Activated CD4-positive, alpha-beta T cell treated with anti-CD3 and anti-CD28 coated beads, Interleukin-2, amount 10 ng/mL, durations not matched to agents 7 days and 5 days (primary cell): ENCODE results near the gene RBFOX2. TPM values are rescaled to one million over a fixed set of nuclear protein-coding genes. Genes with fewer than 3 reads are reported as not detected.

Experiments
- CTCF ChIA-PET: fragments of 350-600 bp; sonication (Branson Sonifier 250); formaldehyde crosslinking; loops from one replicate; lab custom pipeline; 2021; ENCODE audit warnings: antibody characterized with exemption; lab: Charles Lee
- POLR2A ChIA-PET: fragments of 350-600 bp; sonication (Branson Sonifier 250); formaldehyde crosslinking; loops from one replicate; lab custom pipeline; 2021; ENCODE audit warnings: antibody characterized with exemption; lab: Charles Lee
- DNase-seq: peaks from one replicate; pipeline ENCODE4 v3.0.0-alpha.2; 2020
- H3K27ac Mint-ChIP-seq: one replicate; pipeline ENCODE4 v1.8.0; 2021; ENCODE audit warnings: mild to moderate bottlenecking, moderate library complexity, mixed read lengths
- H3K27me3 Mint-ChIP-seq: one replicate; pipeline ENCODE4 v1.8.0; 2021; ENCODE audit warnings: mixed read lengths
- H3K36me3 Mint-ChIP-seq: one replicate; pipeline ENCODE4 v1.8.0; 2021; ENCODE audit warnings: low read depth, mixed read lengths
- H3K4me1 Mint-ChIP-seq: one replicate; pipeline ENCODE4 v1.8.0; 2021; ENCODE audit warnings: mixed read lengths
- H3K4me3 Mint-ChIP-seq: one replicate; pipeline ENCODE4 v1.8.0; 2021; ENCODE audit warnings: mild to moderate bottlenecking, moderate library complexity, mixed read lengths
- H3K9me3 Mint-ChIP-seq: one replicate; pipeline ENCODE4 v1.8.0; 2021; ENCODE audit warnings: mixed read lengths
- total RNA-seq, 2 experiments: library from RNA; stranded (reverse); gene quantifications; one replicate each; pipeline ENCODE4 v1.2.3, GENCODE V29; 2021

RBFOX2 gene
- total RNA-seq, 2 experiments from 2014 or later: 0.77 to 0.99 TPM

GRCh38 chr22:35775339-35775738, 253.3 kb downstream of the RBFOX2 start:
- Mint-ChIP-seq H3K36me3 (no peaks in the 10 kb centered on the region), H3K4me3 (no peak overlapping the region), H3K27ac (no peak overlapping the region), H3K4me1 (no peaks in the 10 kb centered on the region), H3K27me3 (no peaks in the 10 kb centered on the region), H3K9me3 (no peaks in the 10 kb centered on the region)
- CTCF ChIA-PET: no interaction called here
- POLR2A ChIA-PET: no interaction called here
- DNase-seq: no peak

- ChIA-PET CTCF (no interaction called here), POLR2A (no interaction called here)
- Mint-ChIP-seq H3K4me3 (no peak overlapping the region), H3K27me3 (no peaks in the 10 kb centered on the region), H3K36me3 (no peaks in the 10 kb centered on the region), H3K9me3 (no peaks in the 10 kb centered on the region), H3K4me1 (no peaks in the 10 kb centered on the region), H3K27ac (no peak overlapping the region)
- DNase-seq: no peak
Measured at GRCh38 chr22:35769974-35770373, 258.6 kb downstream of the RBFOX2 start.

GRCh38 chr22:35766654-35767580, 261.7 kb downstream of the RBFOX2 start:
- no peaks in the 10 kb centered on the region for H3K9me3 Mint-ChIP-seq
- H3K27me3 Mint-ChIP-seq: no peaks in the 10 kb centered on the region
- no peak overlapping the region for H3K4me3 Mint-ChIP-seq
- no peaks in the 10 kb centered on the region for H3K36me3 Mint-ChIP-seq
- ChIA-PET POLR2A (interaction anchor here (0.7 kb wide), 1 partner anchor 1229 kb away, joined by 3 read pairs; no protein-coding TSS in a partner anchor), CTCF (interaction anchor here (0.9 to 1.3 kb wide), 2 partner anchors 9 to 26 kb away, joined by 3 to 5 read pairs; no protein-coding TSS in a partner anchor)
- no peak overlapping the region for H3K27ac Mint-ChIP-seq
- no peak for DNase-seq
- H3K4me1 Mint-ChIP-seq: no peaks in the 10 kb centered on the region

GRCh38 chr22:35761037-35761436, 267.6 kb downstream of the RBFOX2 start:
- no peaks in the 10 kb centered on the region for H3K9me3 Mint-ChIP-seq
- ChIA-PET CTCF (no interaction called here), POLR2A (no interaction called here)
- H3K4me3 Mint-ChIP-seq: no peak overlapping the region
- H3K36me3 Mint-ChIP-seq: no peaks in the 10 kb centered on the region
- H3K27me3 Mint-ChIP-seq: no peaks in the 10 kb centered on the region
- no peaks in the 10 kb centered on the region for H3K4me1 Mint-ChIP-seq
- no peak overlapping the region for H3K27ac Mint-ChIP-seq
- DNase-seq: no peak

GRCh38 chr22:35758394-35758793, 270.2 kb downstream of the RBFOX2 start:
- Mint-ChIP-seq H3K36me3 (no peaks in the 10 kb centered on the region), H3K4me1 (peaks cover 4% of the 10 kb centered on the region), H3K27me3 (no peaks in the 10 kb centered on the region), H3K27ac (no peak overlapping the region), H3K9me3 (no peaks in the 10 kb centered on the region), H3K4me3 (no peak overlapping the region)
- no peak for DNase-seq
- ChIA-PET POLR2A (no interaction called here), CTCF (no interaction called here)

- H3K36me3 Mint-ChIP-seq: no peaks in the 10 kb centered on the region
- peaks cover 7% of the 10 kb centered on the region for H3K4me1 Mint-ChIP-seq
- H3K4me3 Mint-ChIP-seq: no peak overlapping the region
- H3K9me3 Mint-ChIP-seq: no peaks in the 10 kb centered on the region
- no peak overlapping the region for H3K27ac Mint-ChIP-seq
- no peak for DNase-seq
- ChIA-PET POLR2A (no interaction called here), CTCF (interaction anchor here (0.6 to 1.2 kb wide), 2 partner anchors 10 to 284 kb away, joined by 3 read pairs; no protein-coding TSS in a partner anchor)
- no peaks in the 10 kb centered on the region for H3K27me3 Mint-ChIP-seq
Measured at GRCh38 chr22:35756722-35757121, 271.9 kb downstream of the RBFOX2 start.

- H3K36me3 Mint-ChIP-seq: no peaks in the 10 kb centered on the region
- no peak overlapping the region for H3K27ac Mint-ChIP-seq
- H3K4me1 Mint-ChIP-seq: peaks cover 7% of the 10 kb centered on the region
- POLR2A ChIA-PET: no interaction called here
- no peak overlapping the region for H3K4me3 Mint-ChIP-seq
- H3K27me3 Mint-ChIP-seq: no peaks in the 10 kb centered on the region
- H3K9me3 Mint-ChIP-seq: no peaks in the 10 kb centered on the region
- CTCF ChIA-PET: no interaction called here
- no peak for DNase-seq
Measured at GRCh38 chr22:35754761-35755160, 273.9 kb downstream of the RBFOX2 start.

GRCh38 chr22:35752863-35753189, 275.8 kb downstream of the RBFOX2 start:
- no peak overlapping the region for H3K27ac Mint-ChIP-seq
- H3K9me3 Mint-ChIP-seq: no peaks in the 10 kb centered on the region
- DNase-seq: no peak
- H3K27me3 Mint-ChIP-seq: no peaks in the 10 kb centered on the region
- ChIA-PET POLR2A (no interaction called here), CTCF (no interaction called here)
- H3K4me1 Mint-ChIP-seq: peaks cover 7% of the 10 kb centered on the region
- no peaks in the 10 kb centered on the region for H3K36me3 Mint-ChIP-seq
- H3K4me3 Mint-ChIP-seq: no peak overlapping the region

GRCh38 chr22:35752006-35752862, 276.4 kb downstream of the RBFOX2 start:
- no peaks in the 10 kb centered on the region for H3K9me3 Mint-ChIP-seq
- no peaks in the 10 kb centered on the region for H3K27me3 Mint-ChIP-seq
- no peak overlapping the region for H3K4me3 Mint-ChIP-seq
- CTCF ChIA-PET: no interaction called here
- peaks cover 7% of the 10 kb centered on the region for H3K4me1 Mint-ChIP-seq
- no peak for DNase-seq
- POLR2A ChIA-PET: no interaction called here
- no peaks in the 10 kb centered on the region for H3K36me3 Mint-ChIP-seq
- no peak overlapping the region for H3K27ac Mint-ChIP-seq

- POLR2A ChIA-PET: no interaction called here
- CTCF ChIA-PET: no interaction called here
- no peak overlapping the region for H3K27ac Mint-ChIP-seq
- DNase-seq: no peak
- H3K27me3 Mint-ChIP-seq: no peaks in the 10 kb centered on the region
- H3K36me3 Mint-ChIP-seq: no peaks in the 10 kb centered on the region
- H3K9me3 Mint-ChIP-seq: no peaks in the 10 kb centered on the region
- H3K4me3 Mint-ChIP-seq: no peak overlapping the region
- H3K4me1 Mint-ChIP-seq: peaks cover 6% of the 10 kb centered on the region
Measured at GRCh38 chr22:35749808-35750207, 278.8 kb downstream of the RBFOX2 start.

GRCh38 chr22:35746946-35747703, 281.5 kb downstream of the RBFOX2 start:
- no peak for DNase-seq
- no peaks in the 10 kb centered on the region for H3K27me3 Mint-ChIP-seq

GRCh38 chr22:35746248-35746647, 282.4 kb downstream of the RBFOX2 start:
- ChIA-PET POLR2A (no interaction called here), CTCF (interaction anchor here (0.6 kb wide), 2 partner anchors 114 to 938 kb away, joined by 5 to 7 read pairs; no protein-coding TSS in a partner anchor)
- H3K4me1 Mint-ChIP-seq: no peaks in the 10 kb centered on the region
- H3K36me3 Mint-ChIP-seq: no peaks in the 10 kb centered on the region
- no peak for DNase-seq
- no peaks in the 10 kb centered on the region for H3K27me3 Mint-ChIP-seq
- no peaks in the 10 kb centered on the region for H3K9me3 Mint-ChIP-seq
- no peak overlapping the region for H3K4me3 Mint-ChIP-seq
- H3K27ac Mint-ChIP-seq: no peak overlapping the region

More at GRCh38 chr22:35746946-35747703, 281.5 kb downstream of the RBFOX2 start:
- no peaks in the 10 kb centered on the region for H3K9me3 Mint-ChIP-seq
- H3K36me3 Mint-ChIP-seq: no peaks in the 10 kb centered on the region
- no peak overlapping the region for H3K27ac Mint-ChIP-seq
- H3K4me1 Mint-ChIP-seq: no peaks in the 10 kb centered on the region
- ChIA-PET POLR2A (no interaction called here), CTCF (interaction anchor here (0.6 kb wide), 1 partner anchor 115 kb away, joined by 5 read pairs; no protein-coding TSS in a partner anchor)
- H3K4me3 Mint-ChIP-seq: no peak overlapping the region
